Adrenal gland (tissue), 12 donors: ENCODE results near the gene HIBCH. TPM values are rescaled to one million over a fixed set of nuclear protein-coding genes. Genes with fewer than 3 reads are reported as not detected.
"Not testable (repeated sequence)": the region's sequence is repeated elsewhere in the genome, so short reads cannot be mapped to it uniquely, and the experiment has no call there.

Experiments
- DNase-seq, 7 donors: peaks; one replicate each; pipeline ENCODE4 v3.0.0-alpha.2; 2019 to 2020
- H3K27ac ChIP-seq, 5 donors: fragments of 200-600 bp; sonication (generic) in 4 of 5; 1 replicate in 3 of 5; 2 replicates in 2 of 5; pipeline versions ENCODE4 v1.5.1 to v1.8.0; 2016 to 2020; ENCODE audit warnings: mild to moderate bottlenecking in 1 of 5
- H3K27me3 ChIP-seq: fragments of 200-600 bp; 2 replicates; pipeline ENCODE4 v1.8.0; 2021
- H3K36me3 ChIP-seq, 2 donors: fragments of 200-600 bp; replicated peaks in 1 of 2; 1 replicate in 1 of 2; 2 replicates in 1 of 2; pipeline versions ENCODE4 v1.5.1 to v1.8.0; 2018 to 2022
- H3K4me1 ChIP-seq, 2 donors: fragments of 200-600 bp; replicated peaks in 1 of 2; 1 replicate in 1 of 2; 2 replicates in 1 of 2; pipeline versions ENCODE4 v1.5.1 to v1.8.0; 2018 to 2021
- H3K4me3 ChIP-seq, 4 donors: fragments of 200-600 bp; sonication (generic) in 3 of 4; one replicate each; pipeline ENCODE4 v1.5.1; 2016 to 2018
- H3K9me3 ChIP-seq, 3 donors: fragments of 200-600 bp; sonication (generic) in 1 of 3; replicated peaks in 1 of 3; 1 replicate in 2 of 3; 2 replicates in 1 of 3; pipeline versions ENCODE4 v1.5.1 to v1.8.0; 2016 to 2021
- POLR2A ChIP-seq, 2 donors: fragments of 450-650 bp; IDR thresholded peaks; one replicate each; pipeline ENCODE4 v1.6.1; 2017; ENCODE audit warnings: antibody characterized with exemption in 2 of 2, mild to moderate bottlenecking in 2 of 2, moderate library complexity in 1 of 2
- WGBS, 4 donors: extraction: QIAGEN DNeasy Blood & Tissue Kit in 2 of 4; methylation state at CpG; one replicate each; pipeline versions ENCODE4 v1.1.5 to v1.1.7; 2013 to 2017; 5-methylcytosine and 5-hydroxymethylcytosine counted together
- intact Hi-C, 2 donors: fragments of 100-400 bp; cut with DNase I; formaldehyde crosslinking; loops; one replicate each; pipeline versions ENCODE4 v1.14.1 to v1.15.0; 2022 to 2023
- polyA plus RNA-seq, 3 donors: library from polyadenylated mRNA; stranded (reverse); fragments of 200-250 nt in 2 of 3; fragments of 350-450 nt in 1 of 3; fragmentation: Illumina TruSeq in 1 of 3; extraction: RNeasy Lipid Tissue Mini Kit (QIAGEN cat#74804) in 1 of 3; gene quantifications; one replicate each; pipeline ENCODE4 v1.2.3, GENCODE V29; 2013 to 2014
- total RNA-seq, 9 donors: library from RNA; depleted of rRNA in 4 of 9; stranded (reverse); fragments of >200 nt in 4 of 9; fragments of 120-200 nt in 1 of 9; fragmentation: NEBNext Ultra II Directional in 1 of 9; extraction: Animal tissue kit (Norgen Biotek cat#: 25700) in 1 of 9; gene quantifications; one replicate each; pipeline versions ENCODE4 v1.1.0 to v1.2.4, GENCODE V29; 2013 to 2023
- TF ChIP-seq, protein P1 (sequence below), 6 experiments: fragments of 450-650 bp in 4 of 6; fragments of 200-600 bp in 2 of 6; sonication (generic) in 1 of 6; IDR thresholded peaks; 1 replicate in 5 of 6; 2 replicates in 1 of 6; pipeline versions ENCODE4 v1.5.1 to v1.8.0; 2016 to 2021; ENCODE audit warnings: antibody characterized with exemption in 6 of 6, mild to moderate bottlenecking in 2 of 6, moderate library complexity in 1 of 6
- donor health status: healthy with polysubstance abuse.
- donor health status: Bipolar disorder and iron deficiency.
- donor health status: DM: yes; HTN: yes; CAD: no.
- donor health status: DM: no; HTN: no; CAD: no.
- donor health status: DM: no; HTN: no; CAD: no.
- donor health status: DM: yes; HTN: yes; CAD: no.

Gene HIBCH
- total and polyA plus RNA-seq, 12 donors: 18.2 to 174 (median 66.4) TPM

- DNase-seq: no peak
- WGBS, 4 donors: 94 to 96% (median 96%) methylated on average over 10 to 11 of the region's 11 CpGs
- TF ChIP-seq, protein P1, sequence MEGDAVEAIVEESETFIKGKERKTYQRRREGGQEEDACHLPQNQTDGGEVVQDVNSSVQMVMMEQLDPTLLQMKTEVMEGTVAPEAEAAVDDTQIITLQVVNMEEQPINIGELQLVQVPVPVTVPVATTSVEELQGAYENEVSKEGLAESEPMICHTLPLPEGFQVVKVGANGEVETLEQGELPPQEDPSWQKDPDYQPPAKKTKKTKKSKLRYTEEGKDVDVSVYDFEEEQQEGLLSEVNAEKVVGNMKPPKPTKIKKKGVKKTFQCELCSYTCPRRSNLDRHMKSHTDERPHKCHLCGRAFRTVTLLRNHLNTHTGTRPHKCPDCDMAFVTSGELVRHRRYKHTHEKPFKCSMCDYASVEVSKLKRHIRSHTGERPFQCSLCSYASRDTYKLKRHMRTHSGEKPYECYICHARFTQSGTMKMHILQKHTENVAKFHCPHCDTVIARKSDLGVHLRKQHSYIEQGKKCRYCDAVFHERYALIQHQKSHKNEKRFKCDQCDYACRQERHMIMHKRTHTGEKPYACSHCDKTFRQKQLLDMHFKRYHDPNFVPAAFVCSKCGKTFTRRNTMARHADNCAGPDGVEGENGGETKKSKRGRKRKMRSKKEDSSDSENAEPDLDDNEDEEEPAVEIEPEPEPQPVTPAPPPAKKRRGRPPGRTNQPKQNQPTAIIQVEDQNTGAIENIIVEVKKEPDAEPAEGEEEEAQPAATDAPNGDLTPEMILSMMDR (IDR thresholded peaks at IDR 0.05): no peak
- TF ChIP-seq POLR2A (IDR thresholded peaks at IDR 0.05): no peak
- no peaks in the 10 kb centered on the region for H3K27me3 ChIP-seq
- no peaks in the 10 kb centered on the region for H3K9me3 ChIP-seq
- no peaks in the 10 kb centered on the region for H3K4me1 ChIP-seq
- H3K4me3 ChIP-seq: no peak overlapping the region
- intact Hi-C loops: no loop called here
- no peak overlapping the region for H3K27ac ChIP-seq
- H3K36me3 ChIP-seq: no peaks in the 10 kb centered on the region
These were observed 156.8 kb downstream of the HIBCH start for GRCh38 chr2:190162851-190163250.

DNA sequence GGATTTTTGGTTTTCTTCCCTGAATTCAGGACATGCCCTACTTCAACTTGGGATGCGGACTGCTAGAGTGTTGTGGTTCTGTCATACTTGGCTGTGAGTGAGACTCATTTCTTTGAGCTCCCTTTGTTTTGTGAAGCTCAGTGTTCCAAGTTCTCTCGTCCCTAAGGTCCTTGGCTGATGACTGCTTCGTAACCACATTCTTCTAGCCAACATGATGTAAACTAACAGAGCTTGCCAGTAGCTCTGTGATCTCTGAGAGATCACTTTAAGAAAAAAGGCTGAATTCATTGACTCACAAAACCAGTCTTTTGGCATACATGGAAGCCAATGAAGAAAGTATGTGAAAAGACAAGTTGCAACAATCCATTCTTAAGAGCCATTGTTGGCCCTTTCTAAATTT lies 160.2 kb downstream of the HIBCH start:
- TF ChIP-seq, protein P1 (IDR thresholded peaks at IDR 0.05): no peak
- no peak for TF ChIP-seq POLR2A (IDR thresholded peaks at IDR 0.05)
- Histone ChIP-seq H3K27ac (no peak overlapping the region), H3K36me3 (no peaks in the 10 kb centered on the region), H3K9me3 (no peaks in the 10 kb centered on the region), H3K27me3 (no peaks in the 10 kb centered on the region), H3K4me3 (no peak overlapping the region), H3K4me1 (no peaks in the 10 kb centered on the region)
- WGBS, 4 donors: 66 to 84% (median 72%) methylated on average over 3 of the region's 3 CpGs
- intact Hi-C loops: no loop called here
- DNase-seq: no peak

DNA sequence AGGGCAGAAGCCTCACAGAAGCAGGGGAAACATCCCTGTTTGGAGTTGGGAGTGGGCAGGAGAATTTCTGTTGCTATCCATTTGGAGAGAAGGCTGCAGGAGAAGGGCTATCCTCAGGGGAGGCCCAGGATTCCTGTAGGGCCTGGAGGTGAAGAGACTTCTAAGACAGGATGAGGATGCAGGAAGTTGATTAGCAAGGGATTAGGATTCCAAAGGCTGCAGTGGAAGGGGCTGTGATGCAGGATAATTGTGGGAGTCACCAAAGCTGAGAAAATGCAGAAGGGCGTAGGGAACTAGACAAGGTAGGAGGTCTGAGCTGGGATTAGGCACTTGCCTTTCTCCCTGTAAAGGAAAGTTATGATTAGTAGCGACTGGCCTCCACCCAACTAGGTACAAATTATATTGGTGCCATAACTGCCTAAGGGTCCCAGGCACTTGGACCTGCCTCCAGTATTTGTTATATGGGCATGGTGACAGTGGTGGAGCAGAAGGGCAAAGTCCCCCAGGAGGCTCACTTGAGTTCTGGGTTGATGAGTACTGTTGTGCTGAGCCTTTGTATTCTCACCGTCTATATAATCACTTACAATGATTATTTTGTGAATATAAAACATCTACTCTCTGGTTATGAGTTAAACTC lies 160.7 kb downstream of the HIBCH start:
- 93 to 100% (median 95%) methylated on average over 3 of the region's 3 CpGs for WGBS, 4 donors
- intact Hi-C loops: no loop called here
- no peak overlapping the region for H3K4me3 ChIP-seq
- DNase-seq: no peak
- no peak overlapping the region for H3K27ac ChIP-seq
- H3K36me3 ChIP-seq: no peaks in the 10 kb centered on the region
- TF ChIP-seq, protein P1 (IDR thresholded peaks at IDR 0.05): no peak
- no peak for TF ChIP-seq POLR2A (IDR thresholded peaks at IDR 0.05)
- no peaks in the 10 kb centered on the region for H3K9me3 ChIP-seq
- H3K27me3 ChIP-seq: no peaks in the 10 kb centered on the region
- H3K4me1 ChIP-seq: no peaks in the 10 kb centered on the region

DNA sequence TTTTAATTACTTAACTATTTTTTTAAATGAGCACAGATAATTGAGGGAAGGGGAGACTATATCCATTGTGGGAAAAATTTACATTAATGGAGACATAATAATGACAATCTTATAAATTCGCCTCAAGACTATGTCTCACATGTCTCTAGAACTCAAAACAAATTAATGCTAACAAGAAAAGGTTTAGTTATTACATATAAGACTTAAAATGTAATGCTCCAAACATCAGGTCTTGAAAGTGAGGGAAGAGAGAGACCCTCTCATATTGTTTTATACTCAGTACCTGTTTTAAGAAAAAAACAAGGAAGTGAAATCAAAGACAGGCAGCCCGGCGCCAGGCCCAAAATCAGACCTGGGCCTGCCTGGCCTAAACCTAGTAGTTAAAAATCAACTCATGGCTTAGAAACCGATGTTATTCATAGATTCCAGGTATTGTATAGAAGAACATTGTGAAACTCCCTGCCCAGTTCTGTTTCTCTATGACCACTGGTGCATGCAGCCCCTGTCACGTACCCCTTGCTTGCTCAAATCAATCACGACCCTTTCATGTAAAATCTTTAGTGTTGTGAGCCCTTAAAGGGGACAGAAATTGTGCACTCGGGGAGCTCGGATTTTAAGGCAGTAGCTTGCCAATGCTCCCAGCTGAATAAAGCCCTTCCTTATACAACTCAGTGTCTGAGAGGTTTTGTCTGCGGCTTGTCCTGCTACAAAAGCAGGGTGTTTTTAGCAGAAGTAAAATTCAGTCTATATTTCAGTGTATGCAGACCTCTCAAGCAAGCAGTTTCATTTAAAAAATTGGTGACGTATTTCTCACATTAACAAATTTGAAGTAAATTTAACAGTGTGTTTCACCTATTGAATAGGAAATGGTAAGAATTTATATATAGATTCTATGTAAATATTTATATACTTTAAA lies 161.8 kb downstream of the HIBCH start:
- H3K27ac ChIP-seq, H3K36me3 ChIP-seq, H3K27me3 ChIP-seq, H3K9me3 ChIP-seq, H3K4me1 ChIP-seq, H3K4me3 ChIP-seq, DNase-seq, intact Hi-C loops: not testable (repeated sequence)
- WGBS, 4 donors: 83 to 94% (median 89%) methylated on average over 10 of the region's 10 CpGs
